KMS-11 (cell line): ENCODE results near the gene YPEL2.

Source experiments
- H2AFZ ChIP-seq: fragments of 200-600 bp; sonication (generic); 2 replicates; pipeline ENCODE4 v1.6.1; 2016; ENCODE audit warnings: antibody characterized with exemption, mixed run types, low read depth
- H3K27ac ChIP-seq: fragments of 200-600 bp; sonication (generic); 2 replicates; pipeline ENCODE4 v1.6.1; 2016; ENCODE audit warnings: mild to moderate bottlenecking, mixed run types
- H3K27me3 ChIP-seq: fragments of 200-600 bp; sonication (generic); 2 replicates; pipeline ENCODE4 v1.6.1; 2017; ENCODE audit warnings: mild to moderate bottlenecking, low read depth, mixed run types, moderate library complexity; ENCODE audit not compliant: insufficient read depth
- H3K36me3 ChIP-seq: fragments of 200-600 bp; sonication (generic); 2 replicates; pipeline ENCODE4 v1.6.1; 2017; ENCODE audit warnings: mild to moderate bottlenecking, mixed run types; ENCODE audit not compliant: insufficient read depth
- H3K4me1 ChIP-seq: fragments of 200-600 bp; sonication (generic); 2 replicates; pipeline ENCODE4 v1.6.1; 2016; ENCODE audit warnings: mild to moderate bottlenecking, low read depth, mixed run types; ENCODE audit not compliant: poor library complexity, severe bottlenecking
- H3K4me2 ChIP-seq: fragments of 200-600 bp; sonication (generic); 2 replicates; pipeline ENCODE4 v1.7.0; 2016; ENCODE audit warnings: mild to moderate bottlenecking, mixed run types
- H3K4me3 ChIP-seq: fragments of 200-600 bp; sonication (generic); IDR thresholded peaks from 2 replicates; pipeline ENCODE4 v1.6.1; 2017; ENCODE audit warnings: low read depth, low read length, mixed read lengths; ENCODE audit not compliant: insufficient read depth
- H3K79me2 ChIP-seq: fragments of 200-600 bp; sonication (generic); 2 replicates; pipeline ENCODE4 v1.6.1; 2016; ENCODE audit warnings: low read depth, mixed run types; ENCODE audit not compliant: insufficient read depth
- H3K9ac ChIP-seq: fragments of 200-600 bp; sonication (generic); 2 replicates; pipeline ENCODE4 v1.6.1; 2016; ENCODE audit warnings: mild to moderate bottlenecking, mixed run types
- H4K20me1 ChIP-seq: fragments of 200-600 bp; sonication (generic); 2 replicates; pipeline ENCODE4 v1.6.1; 2016; ENCODE audit warnings: mild to moderate bottlenecking, mixed run types; ENCODE audit not compliant: insufficient read depth
- CTCF ChIP-seq: fragments of 200-600 bp; sonication (generic); conservative IDR thresholded peaks from 2 replicates; pipeline ENCODE4 v1.6.1; 2017; ENCODE audit warnings: low read depth, mild to moderate bottlenecking, antibody characterized with exemption, low read length, moderate library complexity, mixed read lengths

YPEL2 gene

GRCh38 chr17:59299400-59300092, 31.9 kb upstream of the YPEL2 start:
- H3K9ac ChIP-seq = no peak overlapping the region
- H3K27me3 ChIP-seq = no peaks in the 10 kb centered on the region
- H3K4me1 ChIP-seq = no peaks in the 10 kb centered on the region
- no peak overlapping the region for H3K4me2 ChIP-seq
- no peak overlapping the region for H3K27ac ChIP-seq
- no peak for TF ChIP-seq CTCF
- no peak overlapping the region for H2AFZ ChIP-seq
- no peak overlapping the region for H3K4me3 ChIP-seq
- H3K79me2 ChIP-seq = no peaks in the 10 kb centered on the region
- H3K36me3 ChIP-seq = no peaks in the 10 kb centered on the region
- H4K20me1 ChIP-seq = no peaks in the 10 kb centered on the region

- no peak overlapping the region for H3K9ac ChIP-seq
These were observed 30.5 kb upstream of the YPEL2 start for GRCh38 chr17:59300941-59301340.

GRCh38 chr17:59304811-59305210, 26.6 kb upstream of the YPEL2 start:
- H2AFZ ChIP-seq = no peak overlapping the region
- H3K4me2 ChIP-seq = no peak overlapping the region
- no peaks in the 10 kb centered on the region for H3K27me3 ChIP-seq
- H3K27ac ChIP-seq = no peak overlapping the region
- H4K20me1 ChIP-seq = no peaks in the 10 kb centered on the region
- H3K4me1 ChIP-seq = no peaks in the 10 kb centered on the region
- no peaks in the 10 kb centered on the region for H3K36me3 ChIP-seq
- no peak overlapping the region for H3K4me3 ChIP-seq
- TF ChIP-seq CTCF = no peak
- H3K9ac ChIP-seq = no peak overlapping the region
- H3K79me2 ChIP-seq = no peaks in the 10 kb centered on the region

More at GRCh38 chr17:59300941-59301340, 30.5 kb upstream of the YPEL2 start:
- Histone ChIP-seq H4K20me1 (no peaks in the 10 kb centered on the region), H3K36me3 (no peaks in the 10 kb centered on the region), H3K79me2 (no peaks in the 10 kb centered on the region), H3K4me1 (no peaks in the 10 kb centered on the region), H3K27ac (no peak overlapping the region), H2AFZ (no peak overlapping the region), H3K27me3 (no peaks in the 10 kb centered on the region), H3K4me2 (no peak overlapping the region), H3K4me3 (no peak overlapping the region)
- TF ChIP-seq CTCF = no peak

GRCh38 chr17:59310263-59310920, 21.1 kb upstream of the YPEL2 start:
- peaks cover 5% of the 10 kb centered on the region for H3K4me1 ChIP-seq
- no peak overlapping the region for H3K4me3 ChIP-seq
- no peaks in the 10 kb centered on the region for H3K36me3 ChIP-seq
- peak overlapping the region; percentile 27; the same call in 1 of the 2 replicates for H2AFZ ChIP-seq
- no peak for TF ChIP-seq CTCF
- H4K20me1 ChIP-seq = no peaks in the 10 kb centered on the region
- no peak overlapping the region for H3K9ac ChIP-seq
- no peak overlapping the region for H3K27ac ChIP-seq
- H3K4me2 ChIP-seq = no peak overlapping the region
- H3K79me2 ChIP-seq = no peaks in the 10 kb centered on the region
- no peaks in the 10 kb centered on the region for H3K27me3 ChIP-seq
